ENCODE measurements around the gene APOD.
"Not testable (repeated sequence)": the region's sequence is repeated elsewhere in the genome, so short reads cannot be mapped to it uniquely, and the experiment has no call there.

The APOD gene

GRCh38 chr3:195624171-195624570 is 40.4 kb upstream of the APOD start:
- H3K9me3 ChIP-seq (ENCODE audit: control insufficient read depth in 1 of 2, low read length in 2 of 2); H3K36me3 ChIP-seq (ENCODE audit: control insufficient read depth in 1 of 2, insufficient read depth in 2 of 2, low read length in 2 of 2); H3K27ac ChIP-seq (ENCODE audit: low read length); H3K4me3 ChIP-seq (ENCODE audit: low read depth in 1 of 2, low read length in 2 of 2); H3K4me1 ChIP-seq (ENCODE audit: control insufficient read depth in 1 of 2, insufficient read depth in 2 of 2, low read length in 2 of 2); H3K27me3 ChIP-seq (ENCODE audit: low read depth, low read length): not testable (repeated sequence)

- not testable (repeated sequence) for H3K9me3 ChIP-seq (ENCODE audit: control insufficient read depth in 1 of 2, low read length in 2 of 2); H3K4me1 ChIP-seq (ENCODE audit: control insufficient read depth in 1 of 2, insufficient read depth in 2 of 2, low read length in 2 of 2); H3K4me3 ChIP-seq (ENCODE audit: low read depth in 1 of 2, low read length in 2 of 2); H3K27ac ChIP-seq (ENCODE audit: low read length); H3K36me3 ChIP-seq (ENCODE audit: control insufficient read depth in 1 of 2, insufficient read depth in 2 of 2, low read length in 2 of 2); H3K27me3 ChIP-seq (ENCODE audit: low read depth, low read length)
These were observed 39.7 kb upstream of the APOD start for GRCh38 chr3:195623217-195623965.

- not testable (repeated sequence) for H3K9me3 ChIP-seq (ENCODE audit: control insufficient read depth in 1 of 2, low read length in 2 of 2)
These were observed 38.9 kb upstream of the APOD start for GRCh38 chr3:195622523-195623170.

GRCh38 chr3:195622012-195622411 is 38.3 kb upstream of the APOD start:
- H3K9me3 ChIP-seq (ENCODE audit: control insufficient read depth in 1 of 2, low read length in 2 of 2); H3K4me3 ChIP-seq (ENCODE audit: low read depth in 1 of 2, low read length in 2 of 2); H3K4me1 ChIP-seq (ENCODE audit: control insufficient read depth in 1 of 2, insufficient read depth in 2 of 2, low read length in 2 of 2): not testable (repeated sequence)

More at GRCh38 chr3:195622523-195623170, 38.9 kb upstream of the APOD start:
- not testable (repeated sequence) for H3K27ac ChIP-seq (ENCODE audit: low read length); H3K4me3 ChIP-seq (ENCODE audit: low read depth in 1 of 2, low read length in 2 of 2); H3K4me1 ChIP-seq (ENCODE audit: control insufficient read depth in 1 of 2, insufficient read depth in 2 of 2, low read length in 2 of 2); H3K36me3 ChIP-seq (ENCODE audit: control insufficient read depth in 1 of 2, insufficient read depth in 2 of 2, low read length in 2 of 2); H3K27me3 ChIP-seq (ENCODE audit: low read depth, low read length)

GRCh38 chr3:195621095-195621494 is 37.4 kb upstream of the APOD start:
- not testable (repeated sequence) for H3K4me1 ChIP-seq (ENCODE audit: control insufficient read depth in 1 of 2, insufficient read depth in 2 of 2, low read length in 2 of 2); H3K27me3 ChIP-seq (ENCODE audit: low read depth, low read length); H3K27ac ChIP-seq (ENCODE audit: low read length); H3K9me3 ChIP-seq (ENCODE audit: control insufficient read depth in 1 of 2, low read length in 2 of 2); H3K4me3 ChIP-seq (ENCODE audit: low read depth in 1 of 2, low read length in 2 of 2); H3K36me3 ChIP-seq (ENCODE audit: control insufficient read depth in 1 of 2, insufficient read depth in 2 of 2, low read length in 2 of 2)

More at GRCh38 chr3:195622012-195622411, 38.3 kb upstream of the APOD start:
- H3K36me3 ChIP-seq (ENCODE audit: control insufficient read depth in 1 of 2, insufficient read depth in 2 of 2, low read length in 2 of 2); H3K27me3 ChIP-seq (ENCODE audit: low read depth, low read length); H3K27ac ChIP-seq (ENCODE audit: low read length): not testable (repeated sequence)

- H3K9me3 ChIP-seq (ENCODE audit: control insufficient read depth in 1 of 2, low read length in 2 of 2); H3K4me3 ChIP-seq (ENCODE audit: low read depth in 1 of 2, low read length in 2 of 2); H3K27ac ChIP-seq (ENCODE audit: low read length); H3K36me3 ChIP-seq (ENCODE audit: control insufficient read depth in 1 of 2, insufficient read depth in 2 of 2, low read length in 2 of 2); H3K27me3 ChIP-seq (ENCODE audit: low read depth, low read length); H3K4me1 ChIP-seq (ENCODE audit: control insufficient read depth in 1 of 2, insufficient read depth in 2 of 2, low read length in 2 of 2): not testable (repeated sequence)
These were observed 36.7 kb upstream of the APOD start for GRCh38 chr3:195620476-195620875.

- not testable (repeated sequence) for H3K27me3 ChIP-seq (ENCODE audit: low read depth, low read length); H3K4me3 ChIP-seq (ENCODE audit: low read depth in 1 of 2, low read length in 2 of 2); H3K4me1 ChIP-seq (ENCODE audit: control insufficient read depth in 1 of 2, insufficient read depth in 2 of 2, low read length in 2 of 2); H3K36me3 ChIP-seq (ENCODE audit: control insufficient read depth in 1 of 2, insufficient read depth in 2 of 2, low read length in 2 of 2); H3K9me3 ChIP-seq (ENCODE audit: control insufficient read depth in 1 of 2, low read length in 2 of 2); H3K27ac ChIP-seq (ENCODE audit: low read length)
These were observed 36.0 kb upstream of the APOD start for GRCh38 chr3:195619591-195620369.

- H3K4me1 ChIP-seq (ENCODE audit: control insufficient read depth in 1 of 2, insufficient read depth in 2 of 2, low read length in 2 of 2); H3K36me3 ChIP-seq (ENCODE audit: control insufficient read depth in 1 of 2, insufficient read depth in 2 of 2, low read length in 2 of 2); H3K27me3 ChIP-seq (ENCODE audit: low read depth, low read length); H3K27ac ChIP-seq (ENCODE audit: low read length); H3K4me3 ChIP-seq (ENCODE audit: low read depth in 1 of 2, low read length in 2 of 2); H3K9me3 ChIP-seq (ENCODE audit: control insufficient read depth in 1 of 2, low read length in 2 of 2): not testable (repeated sequence)
These were observed 34.3 kb upstream of the APOD start for GRCh38 chr3:195617784-195618659.

- not testable (repeated sequence) for H3K36me3 ChIP-seq (ENCODE audit: control insufficient read depth in 1 of 2, insufficient read depth in 2 of 2, low read length in 2 of 2); H3K27ac ChIP-seq (ENCODE audit: low read length); H3K4me1 ChIP-seq (ENCODE audit: control insufficient read depth in 1 of 2, insufficient read depth in 2 of 2, low read length in 2 of 2); H3K27me3 ChIP-seq (ENCODE audit: low read depth, low read length); H3K4me3 ChIP-seq (ENCODE audit: low read depth in 1 of 2, low read length in 2 of 2); H3K9me3 ChIP-seq (ENCODE audit: control insufficient read depth in 1 of 2, low read length in 2 of 2)
These were observed 33.4 kb upstream of the APOD start for GRCh38 chr3:195617134-195617533.

GRCh38 chr3:195616681-195617080 is 32.9 kb upstream of the APOD start:
- no peak overlapping the region for H3K27ac ChIP-seq (ENCODE audit: low read length)
- H3K4me3 ChIP-seq (ENCODE audit: low read depth in 1 of 2, low read length in 2 of 2) = no peak overlapping the region
- H3K4me1 ChIP-seq (ENCODE audit: control insufficient read depth in 1 of 2, insufficient read depth in 2 of 2, low read length in 2 of 2) = no peaks in the 10 kb centered on the region
- no peaks in the 10 kb centered on the region for H3K27me3 ChIP-seq (ENCODE audit: low read depth, low read length)
- no peaks in the 10 kb centered on the region for H3K9me3 ChIP-seq (ENCODE audit: control insufficient read depth in 1 of 2, low read length in 2 of 2)
- H3K36me3 ChIP-seq (ENCODE audit: control insufficient read depth in 1 of 2, insufficient read depth in 2 of 2, low read length in 2 of 2) = no peaks in the 10 kb centered on the region

GRCh38 chr3:195615952-195616537 is 32.3 kb upstream of the APOD start:
- H3K4me3 ChIP-seq (ENCODE audit: low read depth in 1 of 2, low read length in 2 of 2); H3K4me1 ChIP-seq (ENCODE audit: control insufficient read depth in 1 of 2, insufficient read depth in 2 of 2, low read length in 2 of 2); H3K27ac ChIP-seq (ENCODE audit: low read length); H3K36me3 ChIP-seq (ENCODE audit: control insufficient read depth in 1 of 2, insufficient read depth in 2 of 2, low read length in 2 of 2); H3K9me3 ChIP-seq (ENCODE audit: control insufficient read depth in 1 of 2, low read length in 2 of 2); H3K27me3 ChIP-seq (ENCODE audit: low read depth, low read length): not testable (repeated sequence)
